Measurements from ENCODE around the gene NDUFS7. TPM values are rescaled to one million over a fixed set of nuclear protein-coding genes. Genes with fewer than 3 reads are reported as not detected.
A peak's percentile ranks its signal among the peaks of the same experiment; 100 is the strongest.

Gene NDUFS7
- total RNA-seq, 1 donor from 2014 or later, result 105 TPM

GRCh38 chr19:1399745-1400144, 16.0 kb downstream of the NDUFS7 start:
- DNase-seq (ENCODE audit: low spot score) (no peak), ATAC-seq (no peak)

GRCh38 chr19:1400281-1401137, 16.8 kb downstream of the NDUFS7 start:
- DNase-seq (ENCODE audit: low spot score) (peak; percentile 97), ATAC-seq (peak; percentile 50)

- ATAC-seq (peak; percentile 60), DNase-seq (ENCODE audit: low spot score) (peak; percentile 75)
These were observed 17.6 kb downstream of the NDUFS7 start, which contains the start of gene GAMT for GRCh38 chr19:1401138-1401888. TSS of gene GAMT (minus strand) at chr19:1401542. CDS start at chr19:1401476, 66 bp downstream.

GRCh38 chr19:1401889-1402217, 18.1 kb downstream of the NDUFS7 start:
- no peak for ATAC-seq
- DNase-seq (ENCODE audit: low spot score), result no peak

GRCh38 chr19:1402411-1403070, 18.8 kb downstream of the NDUFS7 start:
- ATAC-seq (no peak), DNase-seq (ENCODE audit: low spot score) (no peak)

GRCh38 chr19:1406774-1407527, 23.2 kb downstream of the NDUFS7 start:
- DNase-seq (ENCODE audit: low spot score) (peak; percentile 100), ATAC-seq (peak; percentile 88)

GRCh38 chr19:1407528-1408299, 24.0 kb downstream of the NDUFS7 start, which contains the start of gene DAZAP1:
TSS of gene DAZAP1 (plus strand) at chr19:1407586. CDS start at chr19:1407774, 188 bp downstream.
- DNase-seq (ENCODE audit: low spot score) (no peak), ATAC-seq (peak; percentile 4)

GRCh38 chr19:1408300-1409203, 24.8 kb downstream of the NDUFS7 start:
- ATAC-seq (peak; percentile 5), DNase-seq (ENCODE audit: low spot score) (no peak)

GRCh38 chr19:1409204-1410005, 25.7 kb downstream of the NDUFS7 start:
- ATAC-seq, result no peak
- DNase-seq (ENCODE audit: low spot score), result no peak

GRCh38 chr19:1410136-1410786, 26.6 kb downstream of the NDUFS7 start:
- DNase-seq (ENCODE audit: low spot score) (no peak), ATAC-seq (no peak)

- ATAC-seq (no peak), DNase-seq (ENCODE audit: low spot score) (no peak)
These were observed 27.1 kb downstream of the NDUFS7 start for GRCh38 chr19:1410789-1411188.

- no peak for ATAC-seq
- DNase-seq (ENCODE audit: low spot score), result no peak
These were observed 27.8 kb downstream of the NDUFS7 start for GRCh38 chr19:1411255-1412191.

- ATAC-seq (peak; percentile 2), DNase-seq (ENCODE audit: low spot score) (no peak)
These were observed 28.7 kb downstream of the NDUFS7 start for GRCh38 chr19:1412323-1412923.

GRCh38 chr19:1412995-1413800, 29.5 kb downstream of the NDUFS7 start:
- DNase-seq (ENCODE audit: low spot score) (no peak), ATAC-seq (no peak)
